Prostate gland (tissue), 2 donors: ENCODE measurements around the gene SBK2.

Experiments
- CTCF ChIP-seq, 4 experiments: fragments of 200-600 bp in 2 of 4; fragments of 450-650 bp in 2 of 4; sonication (generic) in 2 of 4; IDR thresholded peaks; 1 replicate in 3 of 4; 2 replicates in 1 of 4; pipeline ENCODE4 v1.5.1; 2016 to 2019; ENCODE audit warnings: antibody characterized with exemption in 4 of 4, mild to moderate bottlenecking in 2 of 4, moderate library complexity in 2 of 4
- POLR2A ChIP-seq: fragments of 450-650 bp; IDR thresholded peaks from one replicate; pipeline ENCODE4 v1.6.1; 2016; ENCODE audit warnings: antibody characterized with exemption, mild to moderate bottlenecking

DNA sequence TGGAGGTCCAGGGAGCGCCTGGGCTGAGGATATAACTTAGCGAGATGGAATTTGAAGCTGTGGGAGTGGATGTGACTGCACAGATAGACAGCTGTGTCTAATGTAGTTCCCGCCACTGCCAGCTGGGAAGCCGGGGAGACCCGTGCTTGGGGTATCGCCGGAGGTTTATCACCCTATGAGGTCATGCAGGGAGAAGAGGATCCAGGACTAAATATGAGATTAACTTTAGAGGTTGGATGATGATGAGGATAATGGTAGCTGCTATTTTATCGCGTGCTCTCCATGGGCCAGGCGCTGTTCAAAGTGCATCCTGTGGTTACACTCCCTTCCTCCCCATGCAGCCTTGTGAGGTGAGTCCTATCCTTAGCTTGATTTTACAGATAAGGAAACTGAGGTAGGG lies 28.8 kb downstream of the SBK2 start:
- TF ChIP-seq CTCF (IDR thresholded peaks at IDR 0.05): no peak
- no peak for TF ChIP-seq POLR2A
